Activated CD8-positive, alpha-beta memory T cell treated with anti-CD3 and anti-CD28 coated beads, Interleukin-2, amount 50 U/mL, for 4 hours (primary cell): ENCODE measurements around the gene RAPGEF1.
"Not testable (repeated sequence)": the region's sequence is repeated elsewhere in the genome, so short reads cannot be mapped to it uniquely, and the experiment has no call there.

Experiments used
- DNase-seq: peaks from one replicate; pipeline ENCODE4 v3.0.0-alpha.2; 2020

RAPGEF1 gene

DNA sequence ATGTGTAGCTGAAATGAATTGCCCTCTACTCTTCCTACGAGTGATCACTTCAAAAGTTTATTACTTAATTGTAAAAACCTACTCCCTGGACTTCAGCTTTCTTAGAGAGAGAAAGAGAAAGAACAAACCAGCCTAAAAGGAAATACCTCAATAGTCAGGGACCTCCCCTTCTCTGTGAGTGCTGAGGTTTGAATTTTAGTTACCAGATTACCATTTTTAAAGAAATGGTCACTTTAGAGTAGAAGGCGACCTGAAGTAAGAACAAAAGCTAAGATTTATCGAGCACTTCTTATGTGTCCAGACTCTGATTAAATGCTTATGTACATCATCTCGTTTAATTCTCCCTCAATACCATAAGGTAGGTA lies 11.3 kb downstream of the RAPGEF1 start:
- no peak for DNase-seq

DNA sequence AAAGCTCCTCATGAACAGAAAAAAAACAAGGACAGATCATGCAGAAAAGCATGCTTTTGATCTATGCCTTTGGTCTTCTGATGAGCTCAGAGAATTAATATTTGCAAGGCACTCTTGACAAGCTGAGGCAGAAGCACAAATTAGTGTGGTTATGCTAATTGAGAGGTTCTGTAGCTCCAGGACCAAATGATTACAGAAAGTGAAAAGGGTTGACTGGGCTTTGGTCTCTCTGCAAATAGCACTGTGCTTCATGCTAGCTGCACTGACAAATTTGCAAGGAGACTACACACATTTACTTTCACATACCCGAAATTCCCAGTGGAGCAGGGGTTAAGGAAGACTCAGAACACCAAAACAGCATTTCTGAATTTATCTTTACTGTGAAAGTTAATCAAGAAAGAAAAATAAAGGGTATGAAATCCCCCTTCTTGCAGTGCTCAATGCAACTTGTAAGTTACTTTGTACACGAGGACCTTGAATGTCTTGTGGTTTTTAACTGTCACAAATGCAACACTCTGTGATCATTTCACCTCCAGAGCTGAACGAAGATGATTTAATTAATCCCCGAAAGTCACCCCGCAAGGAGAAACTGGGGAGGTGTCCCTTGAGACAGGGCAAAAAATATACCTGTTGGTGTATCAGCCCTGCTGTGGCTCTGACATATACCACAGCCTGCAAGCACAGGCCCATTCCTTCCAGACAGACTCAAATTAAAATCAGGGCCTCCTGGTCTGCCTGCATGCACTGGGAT lies 11.9 kb downstream of the RAPGEF1 start:
- DNase-seq = no peak

DNA sequence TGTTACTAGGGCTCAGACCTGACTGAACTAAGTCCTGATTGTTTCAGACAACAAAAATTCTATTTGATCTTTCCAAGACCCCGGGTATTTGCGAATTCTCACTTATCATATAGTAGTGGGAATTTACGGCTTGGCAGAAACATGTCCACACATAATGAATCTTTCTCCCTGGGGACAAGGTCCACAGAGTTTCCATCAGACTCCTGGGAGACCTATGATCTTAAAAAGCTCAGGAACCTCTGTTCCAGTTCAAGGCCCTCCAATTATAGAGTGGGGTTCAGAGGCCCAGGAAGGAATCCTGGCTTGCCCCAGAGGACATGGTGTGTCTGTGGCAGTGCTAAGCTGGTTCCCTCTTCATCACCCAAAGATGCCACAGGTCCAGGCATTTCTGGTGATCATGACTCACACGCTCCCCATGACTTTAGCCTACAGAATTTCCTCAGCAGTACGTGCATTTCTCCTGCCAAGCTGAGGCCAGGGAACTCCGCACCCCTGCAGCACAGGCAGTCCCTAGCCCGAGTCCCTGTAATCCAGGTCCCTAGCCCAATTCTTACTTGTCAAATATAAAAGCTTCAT lies 12.6 kb downstream of the RAPGEF1 start:
- DNase-seq = no peak

DNA sequence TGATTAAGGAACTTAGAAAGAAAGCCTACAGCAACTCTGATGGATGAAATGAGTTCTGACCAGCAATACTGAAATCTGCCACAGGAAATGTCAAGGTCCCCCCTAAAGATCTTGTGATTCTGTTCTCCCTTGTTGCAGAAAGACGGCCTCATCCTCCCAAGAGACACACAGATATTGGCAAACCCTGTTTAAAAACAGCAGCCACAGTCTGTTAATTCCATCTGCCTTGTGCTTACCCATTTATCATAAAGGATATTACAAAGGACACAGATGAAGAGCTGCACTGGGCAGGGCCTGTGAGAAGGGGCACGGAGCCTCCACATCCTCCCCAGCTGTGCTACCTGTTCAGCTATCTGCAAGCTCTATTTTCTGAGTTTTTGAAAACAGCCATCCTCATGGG lies 15.2 kb downstream of the RAPGEF1 start:
- DNase-seq = no peak

DNA sequence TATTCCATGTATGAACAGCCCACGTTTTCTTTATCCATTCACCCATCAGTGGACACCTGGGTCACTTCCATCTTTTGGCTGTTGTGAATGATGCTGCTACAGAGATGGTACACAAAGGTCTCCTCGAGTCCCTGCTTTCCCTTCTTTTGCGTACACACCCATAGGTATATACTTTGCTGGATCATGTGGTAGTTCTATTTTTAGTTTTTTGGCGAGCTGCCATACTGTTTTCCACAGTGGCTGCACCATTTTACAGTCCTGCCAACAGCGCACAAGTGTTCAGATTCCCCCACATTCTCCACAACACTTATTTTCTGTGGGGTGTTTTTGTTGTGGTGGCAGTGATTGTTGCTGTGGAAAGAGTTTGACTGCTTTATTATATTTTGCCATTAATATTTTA lies 16.2 kb downstream of the RAPGEF1 start:
- no peak for DNase-seq

DNA sequence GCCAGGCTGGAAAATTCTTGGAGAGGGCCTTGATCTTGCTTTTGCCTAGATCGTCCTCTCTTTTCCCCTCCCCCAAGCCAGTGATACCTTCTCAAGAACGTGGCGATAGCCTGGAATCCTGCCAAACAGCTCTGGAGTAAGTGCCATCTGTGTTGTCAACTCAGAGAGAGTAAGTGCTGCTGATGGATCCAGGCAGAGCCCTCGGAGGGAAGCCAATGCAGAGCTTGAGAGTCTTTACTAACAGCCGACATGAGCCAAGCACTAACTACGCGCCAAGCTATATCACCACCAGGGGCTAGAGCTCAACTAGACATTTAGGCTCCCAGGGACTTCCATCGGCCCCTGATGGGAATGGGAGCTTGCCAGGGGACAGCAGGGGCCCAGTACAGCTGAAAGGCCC lies 17.6 kb downstream of the RAPGEF1 start:
- DNase-seq = no peak

DNA sequence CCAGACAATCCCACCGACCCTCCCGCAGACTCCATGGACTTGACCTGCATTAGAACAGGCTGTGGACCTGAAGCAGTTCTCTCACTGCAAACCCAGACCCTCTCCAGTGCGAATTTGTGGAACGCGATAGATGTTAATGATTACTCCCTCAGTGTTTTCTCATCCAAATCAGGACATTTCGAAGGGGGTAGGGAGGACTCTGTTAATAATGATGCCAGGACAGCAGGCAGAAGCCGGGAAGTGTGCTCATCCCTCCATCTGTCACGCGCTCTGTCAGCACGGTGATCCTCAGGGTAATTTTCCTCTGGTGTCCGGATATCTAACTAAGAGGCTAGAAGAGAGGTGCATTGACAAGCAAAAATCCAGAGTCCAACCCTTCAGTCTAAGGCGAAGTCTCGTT lies 18.8 kb downstream of the RAPGEF1 start:
- no peak for DNase-seq

DNA sequence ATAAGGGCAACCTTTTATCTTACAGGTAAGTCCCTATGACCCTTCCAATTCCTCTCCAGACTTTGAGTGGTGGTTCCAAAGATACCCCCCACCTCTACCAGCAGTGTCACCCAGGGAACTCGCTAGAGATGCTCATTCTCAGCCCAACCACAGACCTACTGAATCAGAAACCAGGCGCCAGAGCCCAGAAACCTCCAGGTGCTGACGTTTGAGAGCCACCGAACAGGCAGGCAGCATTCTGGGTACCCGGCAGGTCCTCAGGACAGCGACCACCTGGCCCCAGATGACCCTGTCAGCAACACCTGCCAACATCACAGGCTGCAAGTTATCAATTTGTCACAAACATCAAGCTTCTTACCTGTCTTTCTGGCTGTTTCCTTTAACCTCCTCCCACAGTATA lies 19.5 kb downstream of the RAPGEF1 start:
- no peak for DNase-seq

DNA sequence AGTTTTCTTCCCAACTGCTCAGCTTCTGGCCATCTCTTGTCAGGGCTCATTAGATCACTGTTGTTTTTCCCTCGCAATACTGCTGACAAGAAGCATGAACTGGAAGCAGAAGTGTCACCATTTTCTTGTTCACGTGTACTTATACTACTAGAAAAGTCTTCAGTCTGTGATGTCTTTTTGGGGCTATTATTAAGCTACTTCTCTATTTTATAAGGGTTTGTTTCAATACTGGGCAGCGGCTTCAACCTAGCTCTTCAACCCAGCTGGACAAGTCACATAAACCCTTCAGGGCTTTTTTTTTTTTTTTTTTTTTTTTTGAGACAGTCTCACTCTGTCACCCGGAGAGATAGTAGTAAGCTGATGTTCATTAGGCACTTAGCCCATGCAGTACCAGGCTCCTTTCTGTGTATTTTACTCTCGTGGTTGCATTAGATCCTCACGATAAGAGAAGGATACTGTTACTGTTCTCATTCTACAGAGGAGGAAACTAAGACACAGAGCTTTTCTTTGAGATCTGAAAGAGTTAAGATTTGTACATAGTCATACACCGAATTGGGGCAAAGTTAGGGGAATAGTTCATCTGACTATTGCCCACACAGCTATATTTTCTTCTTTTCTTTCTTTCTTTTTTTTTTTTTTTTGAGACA lies 20.5 kb downstream of the RAPGEF1 start:
- no peak for DNase-seq

DNA sequence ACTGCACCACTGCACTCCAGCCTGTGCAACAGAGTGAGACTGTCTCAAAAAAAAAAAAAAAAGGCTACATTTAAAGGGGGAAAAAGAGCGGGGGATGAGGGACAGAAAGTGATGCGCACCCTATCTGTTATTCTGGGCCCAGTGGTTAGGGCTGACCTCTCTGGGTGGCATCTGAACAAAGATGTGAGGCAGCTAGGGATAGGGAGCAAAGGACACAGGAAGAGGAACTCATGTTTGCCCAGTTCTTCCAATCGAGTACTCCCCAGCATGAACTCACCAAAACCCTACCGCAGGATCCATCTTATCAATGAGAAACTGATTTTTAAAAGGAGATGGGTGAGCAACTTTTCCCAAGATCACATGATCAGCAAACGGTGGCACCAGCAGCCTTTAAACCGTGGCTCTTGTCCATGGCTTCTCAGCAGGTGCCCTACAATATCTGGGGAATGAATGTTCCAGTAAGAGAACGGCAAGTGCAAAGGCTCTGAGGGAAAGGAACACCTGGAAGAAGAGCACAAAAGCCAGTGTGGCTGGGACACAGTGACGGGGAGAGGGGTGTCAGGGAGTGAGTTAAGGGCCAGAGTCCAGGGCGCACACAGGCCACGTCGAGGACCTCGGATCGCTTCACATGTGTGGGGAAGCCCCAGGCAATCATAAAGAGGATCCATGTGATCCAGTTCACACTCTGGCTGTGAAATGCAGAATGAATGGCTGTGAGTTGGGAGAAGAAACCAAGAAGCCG lies 22.0 kb downstream of the RAPGEF1 start:
- DNase-seq = no peak

DNA sequence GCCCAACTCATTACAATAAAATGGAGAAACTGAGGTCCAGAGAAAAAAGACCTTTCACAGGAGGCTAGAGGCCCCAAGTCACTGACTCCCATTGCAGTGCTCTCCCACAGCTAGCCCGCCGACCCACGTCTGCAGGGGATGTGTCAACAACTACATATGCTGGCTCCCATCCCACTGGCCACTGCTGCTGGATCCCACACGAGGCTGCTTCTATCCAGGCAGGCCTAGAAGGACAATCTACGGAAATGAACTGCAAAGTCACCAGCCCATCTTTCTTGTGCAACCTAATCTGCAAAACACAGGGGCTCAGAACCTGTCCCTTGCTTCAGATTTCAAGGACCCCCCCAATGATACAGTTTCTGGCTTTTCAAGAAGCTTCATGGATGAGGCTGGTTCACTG lies 24.0 kb downstream of the RAPGEF1 start:
- DNase-seq = no peak

DNA sequence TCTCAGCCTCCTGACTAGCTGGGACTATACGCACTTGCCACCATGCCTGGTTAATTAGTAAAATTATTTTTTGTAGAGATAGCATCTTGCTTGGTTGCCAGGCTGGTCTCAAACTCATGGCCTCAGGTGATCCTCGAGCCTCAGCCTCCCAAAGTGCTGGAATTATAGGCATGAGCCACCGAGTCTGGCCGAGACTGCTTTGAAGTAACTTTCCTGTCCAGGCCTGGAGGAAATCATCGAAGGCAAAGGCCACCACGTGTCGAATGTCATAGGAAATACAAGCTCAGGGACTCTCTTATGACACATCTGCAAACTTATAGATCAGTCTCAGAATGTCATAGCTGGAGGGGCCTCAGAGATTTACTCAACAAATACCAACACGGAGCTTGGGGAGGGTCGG lies 25.1 kb downstream of the RAPGEF1 start:
- no peak for DNase-seq

DNA sequence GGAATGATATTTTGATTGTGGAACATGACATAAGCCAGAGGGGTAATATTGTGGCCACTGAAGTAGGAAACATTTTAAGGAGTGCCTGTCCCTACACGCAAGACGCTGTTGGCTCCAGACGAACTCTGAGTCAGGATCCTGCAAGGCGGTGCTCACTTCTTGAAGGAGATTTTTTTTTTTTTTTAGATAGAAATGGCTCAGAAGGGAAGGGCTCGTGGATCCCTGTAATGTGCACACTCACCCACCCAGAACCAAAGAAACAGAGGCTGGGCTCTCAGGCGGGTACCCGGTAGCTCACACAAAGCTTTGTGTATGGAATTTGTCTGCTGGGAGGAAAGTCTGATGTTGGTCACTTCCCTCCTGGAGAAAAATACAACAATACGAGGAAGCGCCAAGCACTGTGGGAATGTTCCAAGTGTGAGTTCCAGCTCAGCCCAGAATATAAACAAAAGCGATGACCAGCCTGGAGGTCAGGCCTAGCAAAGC lies 25.7 kb downstream of the RAPGEF1 start:
- DNase-seq = no peak

DNA sequence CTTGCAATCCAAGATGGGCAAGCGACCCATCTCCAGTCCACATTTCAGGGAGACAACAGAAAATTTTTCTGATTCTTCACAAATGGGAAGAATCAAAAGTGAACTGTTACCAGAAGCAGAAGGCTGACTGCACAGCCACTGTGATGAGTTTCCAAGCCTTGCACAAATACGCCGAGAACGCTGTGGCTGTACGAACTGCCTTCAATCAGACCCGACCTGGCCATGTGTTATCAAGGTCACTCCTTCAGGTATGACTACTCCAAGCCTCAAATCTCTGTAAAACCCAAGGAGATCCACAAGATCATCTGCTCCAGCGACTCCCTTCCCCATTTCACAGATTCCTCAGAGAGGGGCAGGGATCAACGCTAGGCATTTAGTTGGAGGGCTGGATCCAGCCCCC lies 26.9 kb downstream of the RAPGEF1 start:
- no peak for DNase-seq

DNA sequence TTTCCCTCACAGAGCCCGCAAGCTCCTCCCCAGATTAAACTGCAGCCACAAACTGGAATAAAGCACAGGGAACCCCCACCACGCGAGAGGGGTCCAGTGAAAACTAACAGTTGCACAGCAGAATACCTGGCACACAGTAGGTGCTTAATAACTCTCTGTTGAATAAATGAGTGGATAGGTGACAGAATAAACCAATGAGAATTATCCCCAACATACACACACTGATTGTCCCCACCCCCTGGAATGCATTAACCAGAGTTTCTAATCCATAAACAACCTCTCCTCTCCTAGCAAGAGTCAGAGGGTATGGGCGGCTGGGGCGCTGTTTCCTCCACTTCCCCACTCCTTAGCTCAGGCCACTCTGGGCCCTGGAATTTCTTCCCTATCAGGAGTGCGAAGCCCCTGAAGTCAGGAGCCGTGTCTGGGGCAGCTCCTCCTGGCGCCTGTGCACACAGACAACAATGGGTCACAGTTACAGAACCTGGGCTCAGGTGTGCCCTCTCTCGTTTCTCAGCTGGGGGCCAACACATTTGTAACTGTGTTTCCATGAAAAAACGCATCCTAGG lies 27.6 kb downstream of the RAPGEF1 start:
- no peak for DNase-seq

DNA sequence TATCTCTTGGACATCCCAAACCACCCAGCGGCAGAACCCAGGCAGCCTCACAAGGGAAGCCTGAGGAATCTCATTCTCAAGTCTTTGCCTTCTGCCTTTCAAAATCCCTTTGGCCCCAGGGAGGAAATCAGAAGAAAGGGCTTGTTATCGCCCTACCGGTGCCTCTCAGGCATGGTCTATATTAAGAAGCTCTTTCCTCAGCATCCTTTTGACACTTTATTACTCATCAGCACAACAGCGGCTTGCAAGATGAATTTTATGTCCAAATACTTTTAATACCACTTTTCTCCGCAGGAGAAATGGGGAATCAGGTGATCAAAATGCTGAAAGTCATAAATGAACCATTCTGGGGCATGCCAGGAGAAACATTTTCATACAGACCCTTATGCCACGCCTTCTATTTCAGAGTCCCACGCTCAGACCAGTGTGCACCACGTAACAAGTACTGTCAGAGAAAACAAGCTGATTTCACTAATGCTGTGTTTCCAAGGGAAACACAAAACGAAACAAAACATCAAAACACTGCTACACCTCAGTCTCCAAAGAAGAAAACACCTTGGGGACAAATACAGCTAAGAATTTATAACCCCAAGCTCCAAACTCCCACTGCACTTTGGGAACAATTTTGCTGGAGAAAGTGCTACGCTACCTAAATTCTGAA lies 30.0 kb downstream of the RAPGEF1 start:
- DNase-seq = no peak

DNA sequence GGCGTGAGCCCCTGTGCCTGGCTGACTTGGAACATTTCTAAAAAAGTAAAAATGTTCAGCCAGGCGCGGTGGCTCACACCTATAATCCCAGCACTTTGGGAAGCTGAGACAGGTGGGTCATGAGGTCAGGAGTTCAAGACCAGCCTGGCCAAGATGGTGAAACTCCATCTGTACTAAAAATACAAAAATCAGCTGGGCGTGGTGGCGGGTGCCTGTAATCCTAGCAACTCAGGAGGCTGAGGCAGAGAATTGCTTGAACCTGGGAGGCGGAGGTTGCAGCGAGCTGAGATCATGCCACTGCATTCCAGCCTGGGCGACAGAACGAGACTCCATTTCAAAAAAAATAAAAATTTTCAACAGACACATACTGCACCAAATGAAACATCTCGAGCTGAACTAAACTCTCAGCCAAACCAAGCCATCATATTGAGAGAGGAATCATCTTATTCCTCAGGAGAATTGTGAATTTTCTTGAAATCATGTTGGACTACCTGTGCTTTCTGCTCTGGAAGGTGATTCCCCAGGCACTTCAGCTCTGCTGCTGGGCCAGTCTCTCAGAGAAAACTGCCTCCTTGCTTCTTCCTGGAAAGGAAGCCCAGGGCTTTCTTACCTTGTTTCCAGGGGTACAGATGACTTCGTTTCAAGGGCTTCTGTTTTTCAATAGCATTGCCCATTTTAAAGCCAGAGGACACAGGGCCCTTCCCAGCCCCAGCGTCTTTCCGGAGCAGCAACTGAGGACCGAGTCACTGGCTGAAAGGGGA lies 30.7 kb downstream of the RAPGEF1 start:
- not testable (repeated sequence) for DNase-seq

DNA sequence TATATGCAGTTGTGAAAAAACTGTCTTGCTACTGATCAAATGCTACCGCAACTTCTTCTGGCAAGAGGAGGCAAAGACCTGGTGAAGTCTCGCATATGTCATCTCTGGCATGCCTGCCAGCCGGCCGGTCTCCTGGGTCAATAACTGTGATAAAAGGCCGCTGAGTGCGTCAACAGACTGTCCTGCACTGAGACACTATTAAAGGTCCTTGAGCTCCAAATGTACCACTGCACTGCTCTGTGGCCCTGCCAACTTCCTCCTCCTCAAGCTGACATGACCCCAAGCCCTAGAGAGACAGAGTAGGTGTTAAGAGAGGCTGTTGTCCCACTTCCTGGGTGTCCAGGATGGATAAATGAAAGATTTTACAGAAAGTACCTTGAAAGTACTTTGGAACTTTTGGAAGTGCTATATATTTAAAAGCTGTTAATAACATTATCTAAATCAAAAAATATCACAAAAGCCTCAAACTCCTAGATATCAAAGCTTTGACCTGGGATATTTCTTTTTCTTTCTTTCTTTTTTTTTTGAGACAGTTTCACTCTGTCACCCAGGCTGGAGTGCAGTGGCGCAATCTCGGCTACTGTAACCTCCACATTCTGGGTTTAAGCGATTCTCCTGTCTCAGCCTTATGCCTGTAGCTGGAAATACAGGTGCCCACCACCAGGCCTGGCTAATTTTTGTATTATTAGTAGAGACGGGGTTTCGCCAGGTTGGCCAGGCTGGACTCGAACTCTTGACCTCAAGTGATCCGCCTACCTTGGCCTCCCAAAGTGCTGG lies 31.5 kb downstream of the RAPGEF1 start:
- no peak for DNase-seq

DNA sequence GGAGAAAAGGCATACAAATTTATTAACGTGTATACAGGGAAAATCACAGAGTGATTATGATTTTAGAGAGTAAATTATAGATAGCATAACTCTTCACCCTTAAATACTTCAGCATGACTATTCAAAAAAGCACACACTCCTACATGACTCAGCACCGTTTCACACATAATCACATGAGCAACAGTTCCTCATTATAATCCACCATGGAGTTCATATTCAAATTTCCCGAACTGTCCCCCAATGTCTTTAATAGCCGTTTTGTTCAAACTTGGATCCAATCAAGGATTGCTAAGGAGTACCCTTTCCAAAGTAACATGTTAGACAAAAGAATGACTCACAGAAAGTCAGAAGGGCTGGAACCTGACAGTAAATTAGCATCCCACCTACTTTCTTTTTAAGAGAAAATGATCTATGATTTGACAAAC lies 32.1 kb downstream of the RAPGEF1 start:
- DNase-seq = no peak

DNA sequence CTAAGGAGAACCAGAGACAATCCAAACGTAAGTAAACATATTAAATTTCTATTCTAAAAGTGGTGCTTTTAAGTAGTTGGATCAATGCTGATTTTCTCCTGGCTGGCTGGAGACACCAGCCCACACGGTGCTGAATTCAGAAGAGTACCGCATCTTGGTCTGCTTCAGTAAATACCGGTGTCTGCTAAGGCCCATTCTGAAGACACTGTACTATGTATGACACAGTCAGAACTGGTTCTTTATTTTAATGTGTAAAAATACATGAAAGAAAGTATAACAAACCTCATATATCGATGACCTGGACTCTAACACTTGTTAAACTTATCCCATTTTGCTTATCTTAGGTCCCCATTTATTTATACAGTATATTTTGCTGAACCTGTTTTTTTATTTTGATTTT lies 32.8 kb downstream of the RAPGEF1 start:
- DNase-seq = no peak

DNA sequence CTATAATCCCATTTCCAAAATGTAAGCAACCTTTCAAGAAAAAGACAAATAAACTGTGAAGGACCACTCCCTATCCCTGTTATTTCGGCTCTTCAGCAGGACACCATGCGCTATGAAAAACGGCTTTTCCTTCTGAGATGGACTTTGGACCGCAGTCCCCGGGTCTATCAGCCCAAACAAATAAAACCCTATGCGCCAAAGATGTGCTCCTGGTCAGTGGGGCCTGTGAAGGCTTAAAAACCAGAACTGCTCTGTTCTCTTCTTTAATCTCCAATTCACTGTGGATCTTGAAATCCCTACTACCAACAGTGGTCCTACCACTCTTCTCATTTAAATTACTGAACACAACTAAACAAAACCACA lies 33.3 kb downstream of the RAPGEF1 start:
- no peak for DNase-seq
